IPS DF 19.7 (cell line): Measurements from ENCODE around the gene UBA7.
"Not testable (repeated sequence)": the region's sequence is repeated elsewhere in the genome, so short reads cannot be mapped to it uniquely, and the experiment has no call there.

ENCODE experiments used
- DNase-seq: peaks from one replicate; pipeline ENCODE4 v3.0.0-alpha.2; 2013; ENCODE audit warnings: low read depth, low spot score

UBA7 gene

GRCh38 chr3:49813497-49814174 lies at the start of gene UBA7:
Gene UBA7, minus strand, starts transcription at chr3:49813953. Its CDS starts 166 bp downstream, at chr3:49813787.
- no peak for DNase-seq

- no peak for DNase-seq
Observed at GRCh38 chr3:49859576-49860305, 46.0 kb upstream of the UBA7 start.

- DNase-seq, result peak; percentile 78
Observed at GRCh38 chr3:49856181-49857005, 42.6 kb upstream of the UBA7 start, which contains the start of gene TRAIP. Gene TRAIP, minus strand, starts transcription at chr3:49856564. Its CDS starts 111 bp downstream, at chr3:49856453.

- DNase-seq, result no peak
Observed at GRCh38 chr3:49855662-49856061, 41.9 kb upstream of the UBA7 start.

GRCh38 chr3:49845694-49846093 lies 31.9 kb upstream of the UBA7 start:
- no peak for DNase-seq

- no peak for DNase-seq
Observed at GRCh38 chr3:49844464-49845183, 30.9 kb upstream of the UBA7 start.

- DNase-seq, result no peak
Observed at GRCh38 chr3:49842843-49843517, 29.2 kb upstream of the UBA7 start.

GRCh38 chr3:49841806-49842205 lies 28.1 kb upstream of the UBA7 start:
- DNase-seq, result no peak

GRCh38 chr3:49841126-49841696 lies 27.5 kb upstream of the UBA7 start:
- DNase-seq, result peak; percentile 25

GRCh38 chr3:49840388-49840787 lies 26.6 kb upstream of the UBA7 start:
- no peak for DNase-seq

GRCh38 chr3:49839193-49839809 lies 25.5 kb upstream of the UBA7 start:
- peak; percentile 28 for DNase-seq

- DNase-seq, result no peak
Observed at GRCh38 chr3:49831341-49831740, 17.6 kb upstream of the UBA7 start.

GRCh38 chr3:49826016-49826415 lies 12.3 kb upstream of the UBA7 start:
- no peak for DNase-seq

GRCh38 chr3:49823131-49823530 lies 9.4 kb upstream of the UBA7 start:
- not testable (repeated sequence) for DNase-seq

- no peak for DNase-seq
Observed at GRCh38 chr3:49812916-49813496, 747 bp downstream of the UBA7 start.

- no peak for DNase-seq
Observed at GRCh38 chr3:49807431-49808114, 6.2 kb downstream of the UBA7 start.

GRCh38 chr3:49806850-49807249 lies 6.9 kb downstream of the UBA7 start:
- DNase-seq, result no peak

- DNase-seq, result no peak
Observed at GRCh38 chr3:49805897-49806701, 7.7 kb downstream of the UBA7 start.
